ENCODE data around the gene SCN7A.
"Not testable (repeated sequence)": the region's sequence is repeated elsewhere in the genome, so short reads cannot be mapped to it uniquely, and the experiment has no call there.

Gene SCN7A

GRCh38 chr2:166393008-166393407 is 101.0 kb downstream of the SCN7A start:
- FAIRE-seq: no peak

GRCh38 chr2:166388481-166389070 is 105.5 kb downstream of the SCN7A start:
- no peak for FAIRE-seq

GRCh38 chr2:166385313-166385712 is 108.7 kb downstream of the SCN7A start:
- FAIRE-seq: no peak

GRCh38 chr2:166384774-166385173 is 109.3 kb downstream of the SCN7A start:
- FAIRE-seq: peak; percentile 78

- FAIRE-seq: no peak
Measured at GRCh38 chr2:166382448-166382847, 111.6 kb downstream of the SCN7A start.

DNA sequence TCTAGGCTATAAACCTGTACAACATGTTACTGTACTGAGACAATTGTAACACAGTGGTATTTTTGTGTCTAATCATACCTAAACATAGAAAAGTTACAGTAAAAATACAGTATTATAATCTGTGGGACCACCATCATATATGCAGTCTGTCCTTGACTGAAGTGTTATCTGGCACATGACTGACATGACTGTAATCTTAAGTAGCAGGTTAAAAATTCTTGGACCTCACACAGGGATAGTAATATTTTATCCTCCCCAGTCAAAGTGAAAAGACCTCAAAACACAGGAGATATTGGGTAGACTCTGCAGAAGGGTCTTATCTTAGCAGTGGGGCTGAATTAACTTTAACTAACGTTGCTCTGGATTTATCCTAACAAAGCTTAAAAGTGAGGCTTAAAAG is 113.4 kb downstream of the SCN7A start:
- FAIRE-seq: no peak

DNA sequence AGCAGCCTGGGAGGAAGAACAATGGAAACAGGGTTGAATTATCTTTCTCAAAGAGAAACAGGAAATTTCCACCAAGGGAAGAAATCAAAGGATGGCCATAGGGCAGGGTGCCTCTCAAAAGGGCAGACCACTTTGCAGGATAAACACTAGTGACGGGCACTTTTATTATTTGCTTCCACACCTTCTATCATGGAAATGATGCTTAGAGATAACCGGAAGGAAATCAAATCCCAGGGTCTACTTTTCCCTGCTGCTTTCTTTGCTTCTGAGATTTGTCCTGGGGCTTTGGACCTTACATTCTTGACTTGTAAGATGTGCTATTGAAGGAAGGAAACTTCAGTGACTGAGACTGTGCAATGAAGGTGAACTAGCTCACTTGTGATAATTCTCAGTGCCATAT is 117.2 kb downstream of the SCN7A start:
- no peak for FAIRE-seq

GRCh38 chr2:166376488-166376828 is 117.6 kb downstream of the SCN7A start:
- no peak for FAIRE-seq

DNA sequence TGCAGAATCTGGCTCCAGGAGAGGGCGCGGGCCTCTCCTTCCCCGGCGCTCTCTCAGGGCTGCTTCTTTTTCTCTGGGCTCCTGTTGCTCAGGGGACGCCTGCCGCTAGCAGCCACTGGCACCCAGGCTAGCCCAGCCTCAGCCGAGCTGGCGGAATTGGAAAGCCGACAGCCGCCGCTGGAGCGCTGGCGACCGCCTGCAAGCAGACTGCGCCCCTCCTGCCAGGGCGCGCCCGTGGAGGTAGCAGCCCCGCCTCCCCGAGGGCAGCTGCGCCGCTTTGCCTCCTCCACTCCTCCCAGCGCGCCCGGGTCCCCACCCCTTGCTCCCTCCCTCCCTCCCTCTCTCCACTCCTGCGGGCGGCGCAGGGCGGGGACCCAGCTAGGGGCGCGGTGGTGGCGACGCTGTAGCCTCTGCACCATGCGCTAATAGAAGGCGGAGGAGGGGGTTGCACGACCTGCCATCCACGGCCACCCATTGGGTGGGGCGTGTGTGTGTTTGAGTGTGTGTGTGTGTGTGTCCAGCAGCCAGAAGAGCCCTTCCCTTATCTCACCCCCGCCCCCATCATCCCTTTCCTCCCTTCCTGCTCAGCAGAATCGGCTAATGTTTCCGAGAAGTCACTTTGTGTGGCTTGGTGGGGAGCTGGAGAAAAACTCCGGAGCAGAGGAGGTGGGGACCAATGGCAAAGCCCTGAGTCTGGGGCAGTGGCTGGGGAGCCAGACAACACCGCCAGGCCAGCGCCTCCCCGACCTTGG is 118.1 kb downstream of the SCN7A start, which contains the start of gene SCN9A:
SCN9A (minus strand) TSS at position 209 of the 752 bp plus-strand sequence. CDS start 64,188 bp downstream, outside the sequence.
- FAIRE-seq: no peak

DNA sequence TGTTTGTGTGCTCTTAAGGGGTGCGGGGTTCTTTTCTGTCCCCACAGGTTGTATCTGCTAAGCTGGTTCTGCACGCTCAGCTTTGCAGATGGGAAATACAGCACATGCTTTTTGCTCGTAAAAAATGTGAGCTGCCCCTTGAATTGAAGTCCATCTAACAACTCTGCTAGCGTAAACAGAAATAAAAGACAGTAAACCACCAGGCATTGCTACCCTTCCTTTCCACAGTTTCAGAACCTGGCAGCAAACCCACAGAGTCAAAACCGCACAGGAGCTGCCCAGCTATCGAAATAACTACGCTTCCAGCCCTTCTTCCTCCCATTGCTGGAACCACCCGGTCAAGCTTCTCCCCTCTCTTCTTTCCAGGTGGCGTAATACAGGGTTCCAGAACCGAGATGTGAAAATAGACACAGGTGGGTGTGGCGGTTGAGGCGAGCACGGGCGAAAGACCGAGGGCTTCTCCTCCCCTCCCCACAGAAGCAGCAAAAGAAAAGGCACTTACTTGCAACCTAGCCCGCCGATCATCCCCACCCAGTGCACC is 118.8 kb downstream of the SCN7A start:
- FAIRE-seq: no peak

DNA sequence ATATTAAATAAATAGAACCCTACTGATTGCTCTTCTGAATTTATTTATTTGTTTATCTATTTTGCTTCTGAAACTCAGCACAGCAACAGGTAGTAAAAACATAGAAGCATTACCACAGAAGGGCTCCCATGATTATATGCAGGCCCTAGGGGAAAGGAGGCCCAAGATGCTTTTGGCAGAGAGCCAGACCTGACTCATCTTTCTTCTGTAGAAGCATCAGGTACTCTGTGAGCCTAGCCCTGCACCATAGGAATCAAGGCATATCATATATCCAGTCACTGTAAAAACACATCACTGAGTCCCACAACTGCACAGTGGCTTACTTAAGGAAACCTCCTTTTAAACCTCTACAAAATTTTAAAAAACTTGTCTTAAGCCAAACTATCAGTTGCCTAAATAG is 120.1 kb downstream of the SCN7A start:
- FAIRE-seq: no peak

DNA sequence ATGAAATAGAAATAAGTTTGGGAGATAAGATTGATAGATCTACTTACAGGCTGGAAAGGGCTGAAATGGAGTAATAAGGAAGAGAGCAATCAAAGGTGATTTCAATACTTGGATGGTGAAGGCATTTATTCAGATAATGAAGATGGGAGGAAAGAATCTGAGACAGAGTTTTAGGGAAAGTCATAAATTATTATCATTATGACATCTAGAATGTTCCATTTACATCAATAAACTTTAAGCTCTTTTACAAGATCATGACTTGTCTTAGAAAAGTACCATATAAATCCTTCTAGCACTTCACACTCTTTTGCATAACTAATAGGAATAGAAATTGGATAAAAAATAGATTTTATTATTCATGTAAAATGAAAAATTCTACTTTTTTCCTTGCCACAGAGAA is 120.5 kb downstream of the SCN7A start:
- no peak for FAIRE-seq

DNA sequence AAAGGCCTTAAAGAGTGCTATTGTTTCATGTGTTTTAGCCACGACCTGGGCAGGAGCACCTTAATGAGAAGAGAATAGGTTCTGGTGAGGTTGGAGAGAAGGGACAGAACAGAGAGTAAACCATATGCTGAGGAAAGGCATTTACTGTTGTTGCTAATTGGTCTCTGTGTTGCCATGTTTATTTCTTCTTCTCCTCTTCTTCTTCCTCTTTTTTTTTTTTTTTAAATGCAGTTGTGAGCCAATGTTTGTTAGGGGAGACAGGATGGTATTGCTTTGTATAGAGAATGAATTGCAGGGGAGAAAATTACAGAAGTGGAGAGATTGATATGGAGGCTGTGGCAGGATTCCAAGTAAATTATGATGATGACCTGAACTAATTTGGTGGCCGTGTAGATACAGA is 120.9 kb downstream of the SCN7A start:
- FAIRE-seq: no peak

GRCh38 chr2:166372046-166372445 is 122.0 kb downstream of the SCN7A start:
- FAIRE-seq: no peak

DNA sequence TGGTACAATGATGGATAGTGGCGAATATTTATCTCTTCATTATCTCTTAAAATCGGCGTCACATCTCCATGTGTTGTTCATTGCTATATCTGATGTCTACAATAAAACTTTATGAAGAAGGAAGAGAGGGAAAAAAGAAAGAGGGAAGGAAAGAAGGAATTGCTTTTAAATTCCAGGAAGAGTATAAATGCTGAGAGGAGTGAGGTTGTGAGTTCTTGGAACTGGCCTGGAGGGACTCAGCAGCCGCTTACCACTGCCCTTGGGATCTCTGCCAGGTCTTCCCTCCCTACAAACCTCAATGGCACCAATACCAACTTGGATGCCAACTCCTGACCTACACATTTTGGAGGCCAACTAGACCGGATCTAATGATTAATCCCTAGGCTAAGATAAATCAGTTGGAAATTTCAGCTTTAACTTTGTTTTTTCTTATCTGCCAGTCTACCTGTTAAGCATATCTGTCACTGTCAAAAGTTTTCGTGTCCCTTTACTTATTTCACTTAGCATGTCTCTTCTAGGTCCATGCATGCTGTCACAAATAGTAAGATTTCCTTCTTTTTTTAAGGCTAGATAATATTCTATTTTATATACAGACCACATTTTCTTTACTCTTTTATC is 128.1 kb downstream of the SCN7A start:
- no peak for FAIRE-seq

- no peak for FAIRE-seq
Measured at GRCh38 chr2:166365239-166365638, 128.8 kb downstream of the SCN7A start.

DNA sequence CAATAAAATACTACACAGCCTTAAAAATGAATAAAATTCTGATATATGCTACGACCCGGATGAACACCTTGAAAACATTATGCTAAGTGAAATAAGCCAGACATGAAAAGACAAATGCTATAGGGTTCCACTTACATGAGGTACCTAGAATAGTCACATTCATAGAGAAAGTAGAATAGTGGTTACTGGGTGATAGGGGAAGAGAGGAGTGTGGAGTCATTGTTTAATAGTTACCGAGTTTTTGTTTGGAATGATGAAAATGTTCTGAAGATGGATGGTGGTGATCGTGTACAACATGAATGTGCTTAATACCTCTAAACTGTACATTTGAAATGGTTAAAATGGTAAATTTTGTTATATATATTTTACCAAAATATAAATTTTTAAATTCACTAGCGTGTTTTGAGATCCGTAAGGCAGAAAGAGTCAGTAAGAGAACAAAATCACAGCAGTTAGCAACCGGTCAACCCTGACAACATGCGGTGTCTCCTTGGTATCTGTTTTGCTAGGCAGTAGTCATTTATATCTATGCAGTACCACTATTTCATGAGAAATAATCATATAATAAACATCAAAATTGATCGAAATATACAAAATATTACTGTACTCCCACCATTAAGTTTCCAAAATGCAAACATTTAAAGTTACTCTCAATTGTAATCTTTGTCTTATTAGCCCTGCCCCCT is 129.4 kb downstream of the SCN7A start:
- no peak for FAIRE-seq

DNA sequence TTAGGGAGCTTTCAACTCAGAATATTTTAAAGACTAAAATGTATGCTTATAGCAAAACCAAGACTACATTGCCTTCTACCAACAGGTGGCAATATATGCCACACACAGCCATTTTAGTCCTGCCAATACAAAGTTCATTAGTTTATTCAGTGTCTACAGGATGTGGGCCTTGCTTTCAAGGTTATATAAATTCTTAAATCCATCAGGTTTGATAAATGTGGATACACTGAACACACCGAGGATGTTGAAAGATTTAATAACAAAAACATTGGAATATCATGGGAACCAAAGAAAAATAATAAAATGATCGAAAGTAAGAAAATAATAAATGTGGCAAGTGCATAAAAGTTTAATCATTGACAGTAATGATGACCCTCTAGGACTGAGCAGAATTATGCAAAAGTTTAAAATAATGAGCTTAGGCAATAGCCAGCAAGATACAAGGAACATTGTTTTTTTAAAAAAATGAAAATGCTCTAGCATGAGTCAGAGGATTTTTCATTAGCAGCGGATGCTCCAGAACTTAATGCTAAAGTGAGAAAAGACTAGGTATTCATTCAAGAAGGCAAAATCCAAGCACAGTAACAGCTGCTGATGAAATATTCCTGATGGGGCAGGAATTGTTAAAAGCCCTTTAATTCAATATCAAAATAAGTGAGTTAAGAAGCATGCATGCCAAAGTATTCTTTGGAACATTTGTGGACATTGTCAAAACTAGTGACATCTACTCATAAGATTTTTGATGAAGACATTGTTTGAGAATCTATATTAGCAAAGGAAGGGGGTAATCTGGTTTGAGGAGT is 132.5 kb downstream of the SCN7A start:
- FAIRE-seq: no peak

GRCh38 chr2:166360906-166361305 is 133.1 kb downstream of the SCN7A start:
- no peak for FAIRE-seq

- FAIRE-seq: no peak
Measured at GRCh38 chr2:166360426-166360825, 133.6 kb downstream of the SCN7A start.

GRCh38 chr2:166357950-166358321 is 136.1 kb downstream of the SCN7A start:
- not testable (repeated sequence) for FAIRE-seq

All from endometrium (tissue), 2 donors.